ENCODE measurements around the gene HCRTR1. TPM values are rescaled to one million over a fixed set of nuclear protein-coding genes. Genes with fewer than 3 reads are reported as not detected.

Gene HCRTR1
- total RNA-seq, 1 experiment from 2014 or later = not detected

GRCh38 chr1:31621498-31621820 is 4.0 kb downstream of the HCRTR1 start:
- no peak overlapping the region for H3K4me3 ChIP-seq (ENCODE audit: low read length)
- H3K36me3 ChIP-seq (ENCODE audit: low read depth, low read length) = no peaks in the 10 kb centered on the region
- intact Hi-C loops (cut with micrococcal nuclease) = no loop called here
- no peaks in the 10 kb centered on the region for H3K9me2 ChIP-seq (replicated peaks; ENCODE audit: low read length)
- no peak overlapping the region for H3K9ac ChIP-seq (ENCODE audit: low read length)
- H3K4me1 ChIP-seq (ENCODE audit: insufficient read depth, low read length) = no peaks in the 10 kb centered on the region
- H3K27me3 ChIP-seq (ENCODE audit: low read length) = no peaks in the 10 kb centered on the region
- BruUV-seq (replicated peaks) = no TSS peak
- no peaks in the 10 kb centered on the region for H3K79me2 ChIP-seq (ENCODE audit: low read length)
- no peak overlapping the region for H3K4me2 ChIP-seq (ENCODE audit: low read length)
- no peak for ATAC-seq
- no peaks in the 10 kb centered on the region for H4K20me1 ChIP-seq (ENCODE audit: low read length)
- no peaks in the 10 kb centered on the region for H3K9me3 ChIP-seq (ENCODE audit: low read length)
- no peak overlapping the region for H2AFZ ChIP-seq (ENCODE audit: low read length)
- POLR2A ChIA-PET (ENCODE audit: unreplicated experiment) = no interaction called here
- TF ChIP-seq EZH2 (IDR thresholded peaks at IDR 0.05; ENCODE audit: low read length, unreplicated experiment) (no peak), EZH2phosphoT487 (IDR thresholded peaks at IDR 0.05; ENCODE audit: borderline replicate concordance, low read length) (no peak), CTCF (conservative IDR thresholded peaks at IDR 0.05; ENCODE audit: low read depth, low read length) (no peak)
- DNase-seq = no peak
- no peaks in the 10 kb centered on the region for H3F3A ChIP-seq (ENCODE audit: low read length, unreplicated experiment)
- CTCF ChIA-PET = no interaction called here
- no peak overlapping the region for H3K27ac ChIP-seq (ENCODE audit: low read length)

- Histone ChIP-seq H3K27ac (ENCODE audit: low read length) (no peak overlapping the region), H3K27me3 (ENCODE audit: low read length) (no peaks in the 10 kb centered on the region), H2AFZ (ENCODE audit: low read length) (no peak overlapping the region), H3K4me3 (ENCODE audit: low read length) (no peak overlapping the region), H3K79me2 (ENCODE audit: low read length) (no peaks in the 10 kb centered on the region), H4K20me1 (ENCODE audit: low read length) (no peaks in the 10 kb centered on the region), H3K9me2 (replicated peaks; ENCODE audit: low read length) (no peaks in the 10 kb centered on the region), H3K9me3 (ENCODE audit: low read length) (no peaks in the 10 kb centered on the region), H3K4me2 (ENCODE audit: low read length) (no peak overlapping the region), H3K4me1 (ENCODE audit: insufficient read depth, low read length) (no peaks in the 10 kb centered on the region), H3F3A (ENCODE audit: low read length, unreplicated experiment) (no peaks in the 10 kb centered on the region), H3K36me3 (ENCODE audit: low read depth, low read length) (no peaks in the 10 kb centered on the region), H3K9ac (ENCODE audit: low read length) (no peak overlapping the region)
- TF ChIP-seq CTCF (conservative IDR thresholded peaks at IDR 0.05; ENCODE audit: low read depth, low read length) = no peak
- no peak for TF ChIP-seq EZH2phosphoT487 (IDR thresholded peaks at IDR 0.05; ENCODE audit: borderline replicate concordance, low read length)
- no peak for TF ChIP-seq EZH2 (IDR thresholded peaks at IDR 0.05; ENCODE audit: low read length, unreplicated experiment)
- no peak for ATAC-seq
- ChIA-PET CTCF (no interaction called here), POLR2A (ENCODE audit: unreplicated experiment) (no interaction called here)
- intact Hi-C loops (cut with micrococcal nuclease) = no loop called here
- DNase-seq = no peak
- BruUV-seq (replicated peaks) = no TSS peak
These were observed 4.6 kb downstream of the HCRTR1 start for GRCh38 chr1:31621847-31622730.

- ATAC-seq (no peak), DNase-seq (no peak)
- Histone ChIP-seq H2AFZ (ENCODE audit: low read length) (no peak overlapping the region), H3K79me2 (ENCODE audit: low read length) (no peaks in the 10 kb centered on the region), H3K4me3 (ENCODE audit: low read length) (no peak overlapping the region), H3K27me3 (ENCODE audit: low read length) (no peaks in the 10 kb centered on the region), H3K9me2 (replicated peaks; ENCODE audit: low read length) (no peaks in the 10 kb centered on the region), H3K9ac (ENCODE audit: low read length) (no peak overlapping the region), H3K9me3 (ENCODE audit: low read length) (no peaks in the 10 kb centered on the region), H3F3A (ENCODE audit: low read length, unreplicated experiment) (no peaks in the 10 kb centered on the region), H4K20me1 (ENCODE audit: low read length) (no peaks in the 10 kb centered on the region), H3K27ac (ENCODE audit: low read length) (no peak overlapping the region), H3K4me2 (ENCODE audit: low read length) (no peak overlapping the region), H3K36me3 (ENCODE audit: low read depth, low read length) (no peaks in the 10 kb centered on the region; the same call in 1 of the 2 replicates), H3K4me1 (ENCODE audit: insufficient read depth, low read length) (no peaks in the 10 kb centered on the region)
- CTCF ChIA-PET = no interaction called here
- intact Hi-C loops (cut with micrococcal nuclease) = no loop called here
- no TSS peak for BruUV-seq (replicated peaks)
- POLR2A ChIA-PET (ENCODE audit: unreplicated experiment) = no interaction called here
- no peak for TF ChIP-seq EZH2 (IDR thresholded peaks at IDR 0.05; ENCODE audit: low read length, unreplicated experiment)
- TF ChIP-seq EZH2phosphoT487 (IDR thresholded peaks at IDR 0.05; ENCODE audit: borderline replicate concordance, low read length) = no peak
- TF ChIP-seq CTCF (conservative IDR thresholded peaks at IDR 0.05; ENCODE audit: low read depth, low read length) = no peak
These were observed 5.9 kb downstream of the HCRTR1 start for GRCh38 chr1:31623365-31623764.
